OCI-M1 (cell line): Measurements from ENCODE around the gene NEMP2.
"Not testable (repeated sequence)": the region's sequence is repeated elsewhere in the genome, so short reads cannot be mapped to it uniquely, and the experiment has no call there.

Experiments used
- DNase-seq: peaks from one replicate; lab custom pipeline; 2025; lab: John Stamatoyannopoulos, UW

Gene NEMP2

DNA sequence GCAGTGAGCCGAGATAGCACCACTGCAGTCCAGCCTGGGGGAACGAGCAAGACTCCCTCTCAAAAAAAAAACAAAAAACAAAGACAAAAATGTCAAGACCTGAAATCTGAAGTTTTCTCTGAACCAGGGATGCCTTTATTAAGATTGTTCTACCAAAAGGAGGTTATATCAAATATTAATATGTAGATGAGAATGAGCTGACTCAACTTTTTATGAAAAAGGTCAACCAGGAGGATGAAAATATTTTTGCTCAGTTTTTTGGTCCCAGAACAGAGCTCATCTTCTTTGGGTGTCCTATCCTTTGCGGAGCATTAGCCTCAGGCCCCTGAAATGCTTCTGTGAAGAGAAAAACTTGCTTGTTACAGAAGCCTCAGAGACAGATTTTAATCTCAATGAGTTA is 44.0 kb downstream of the NEMP2 start:
- no peak for DNase-seq

DNA sequence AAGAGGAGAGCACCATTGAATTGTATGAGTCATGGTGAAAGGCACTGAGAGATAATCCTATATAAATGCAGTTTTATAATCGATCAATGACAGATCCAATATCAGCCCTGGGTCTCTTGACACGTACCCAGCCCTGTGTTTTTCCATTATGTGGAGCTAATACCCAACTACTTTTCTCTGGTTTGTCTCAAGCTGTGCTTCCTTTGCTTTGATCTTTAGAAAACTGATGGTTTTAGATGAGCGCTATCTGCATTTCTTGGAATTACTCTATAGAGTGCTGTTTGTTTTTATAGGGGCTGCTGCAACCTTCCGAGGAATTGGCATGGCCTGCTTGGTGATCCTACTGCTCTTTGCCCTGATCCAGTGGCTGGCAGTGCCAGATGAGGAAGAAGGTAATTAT is 45.0 kb downstream of the NEMP2 start:
- no peak for DNase-seq

DNA sequence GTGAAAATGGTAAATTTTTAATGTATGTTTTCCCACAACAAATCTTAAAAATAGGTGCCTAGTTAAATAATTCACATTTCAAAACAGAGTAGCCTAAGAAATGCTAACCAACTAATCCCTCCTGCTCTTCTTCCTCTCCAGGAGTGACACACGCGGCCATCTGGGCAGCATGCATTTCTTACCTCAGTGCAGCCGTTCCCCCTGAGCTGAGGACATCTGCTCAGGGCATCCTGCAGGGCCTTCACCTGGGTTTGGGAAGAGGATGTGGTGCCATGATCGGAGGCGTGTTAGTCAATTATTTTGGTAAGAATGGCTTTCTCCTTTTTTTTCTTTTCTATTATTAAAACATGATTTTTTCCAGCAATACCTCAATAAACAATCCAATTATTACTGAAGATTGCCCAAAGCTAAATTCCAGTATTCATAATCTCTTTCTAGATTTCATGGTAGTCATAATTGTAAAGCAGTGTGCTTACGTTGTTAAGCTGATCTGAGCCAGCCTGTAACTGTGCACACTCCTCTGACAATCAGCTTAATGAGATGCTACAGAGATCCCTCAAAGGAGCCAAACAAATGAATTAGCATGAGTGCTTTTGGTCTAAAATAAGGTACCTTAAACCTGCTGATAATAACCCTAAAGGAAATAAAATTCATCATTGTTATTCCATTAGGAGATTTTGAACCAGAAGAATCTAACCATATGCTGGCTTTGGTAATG is 45.8 kb downstream of the NEMP2 start:
- no peak for DNase-seq

DNA sequence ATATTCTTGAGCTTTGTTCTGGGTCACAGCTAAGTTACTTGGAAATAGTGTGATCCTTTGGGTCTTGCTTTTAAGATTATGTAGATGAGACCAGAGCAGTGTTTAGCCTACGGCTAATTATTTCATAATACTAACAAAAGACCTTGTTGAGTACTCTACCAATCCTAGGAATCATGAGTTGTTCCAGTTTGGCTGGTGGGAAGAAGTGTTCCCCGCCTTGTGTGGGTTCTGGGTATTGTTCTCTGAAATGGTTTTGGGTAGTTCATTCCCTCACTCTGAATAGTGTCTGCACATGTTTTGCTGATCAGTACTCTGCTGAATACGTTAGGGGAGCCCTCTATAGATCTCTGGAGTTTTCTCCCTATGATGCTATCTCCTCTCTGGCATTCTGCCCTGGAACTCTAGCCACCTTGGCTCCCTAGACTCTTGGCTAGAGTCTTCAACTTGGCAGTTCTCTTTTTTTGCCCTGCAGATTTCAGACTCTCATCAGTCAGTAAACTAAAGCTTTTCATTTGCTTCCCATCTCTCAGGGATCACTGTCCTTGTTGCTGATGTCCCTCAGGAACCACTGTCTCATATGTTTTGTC is 48.4 kb downstream of the NEMP2 start:
- no peak for DNase-seq

DNA sequence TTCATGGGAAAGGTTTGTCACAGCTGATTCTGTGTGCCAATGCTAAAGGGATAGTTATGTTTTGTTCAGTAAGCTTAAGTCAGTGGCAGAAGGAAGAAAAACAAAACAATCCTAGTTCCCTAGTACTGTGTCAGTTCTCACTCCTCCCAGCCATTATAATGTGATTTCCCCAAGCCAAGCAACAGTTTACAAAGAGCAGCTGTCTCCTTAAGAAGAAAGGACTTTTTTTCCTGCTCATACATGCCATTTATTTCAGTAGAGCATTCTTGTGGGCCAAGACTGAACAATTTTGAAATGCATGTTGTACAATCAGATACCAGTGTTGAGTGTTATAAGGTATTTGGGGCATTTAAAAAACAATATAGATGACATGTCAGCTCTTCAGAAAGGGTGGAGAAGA is 52.1 kb downstream of the NEMP2 start:
- DNase-seq: no peak

DNA sequence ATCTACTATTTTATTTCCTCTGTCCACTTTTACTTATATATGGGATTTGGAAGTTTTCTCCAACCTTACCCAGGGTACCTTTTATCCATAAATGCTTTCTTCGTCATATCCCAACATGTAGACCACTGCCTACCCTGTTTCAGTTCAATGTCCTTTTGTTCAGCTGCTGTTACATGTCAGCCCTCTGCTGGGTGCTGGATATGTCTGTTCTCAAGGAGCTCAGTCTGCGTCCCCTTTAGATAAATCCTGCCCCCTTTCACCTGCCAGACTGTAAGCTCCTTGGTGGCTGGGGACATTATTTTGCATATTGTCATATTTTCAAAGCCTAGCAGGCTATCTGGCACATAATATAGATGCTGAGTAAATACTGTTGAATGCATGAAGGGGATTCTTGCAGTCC is 53.2 kb downstream of the NEMP2 start:
- no peak for DNase-seq

DNA sequence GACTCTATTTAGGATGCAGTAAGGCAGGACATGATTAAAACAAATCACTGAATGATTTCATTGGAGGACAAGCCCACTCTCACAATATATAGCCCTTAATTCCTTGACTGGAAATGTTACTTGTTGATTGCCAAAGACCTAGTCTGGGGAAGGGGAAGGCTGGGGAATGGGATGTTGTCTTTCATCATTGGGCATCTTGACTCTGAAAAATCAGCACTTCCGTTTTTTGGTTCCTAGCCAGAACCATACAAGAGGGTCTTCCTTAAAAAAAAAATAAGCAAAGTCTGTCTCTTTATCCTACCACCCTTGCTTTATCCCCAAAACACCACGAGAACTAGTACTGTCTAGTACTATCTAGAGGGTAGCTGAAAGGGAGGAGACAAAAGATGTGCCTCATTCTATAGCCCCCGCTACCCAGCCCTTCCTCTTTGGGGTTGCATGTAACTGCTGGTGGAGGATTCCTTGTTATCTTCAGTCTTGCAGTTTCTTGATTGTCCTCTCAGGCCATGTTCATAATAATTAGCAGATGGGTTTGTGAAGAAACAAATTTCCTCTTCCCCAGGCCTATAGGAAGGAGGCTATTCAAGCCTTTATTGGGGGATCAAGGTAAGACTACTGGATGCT is 55.8 kb downstream of the NEMP2 start:
- peak; percentile 51 for DNase-seq

DNA sequence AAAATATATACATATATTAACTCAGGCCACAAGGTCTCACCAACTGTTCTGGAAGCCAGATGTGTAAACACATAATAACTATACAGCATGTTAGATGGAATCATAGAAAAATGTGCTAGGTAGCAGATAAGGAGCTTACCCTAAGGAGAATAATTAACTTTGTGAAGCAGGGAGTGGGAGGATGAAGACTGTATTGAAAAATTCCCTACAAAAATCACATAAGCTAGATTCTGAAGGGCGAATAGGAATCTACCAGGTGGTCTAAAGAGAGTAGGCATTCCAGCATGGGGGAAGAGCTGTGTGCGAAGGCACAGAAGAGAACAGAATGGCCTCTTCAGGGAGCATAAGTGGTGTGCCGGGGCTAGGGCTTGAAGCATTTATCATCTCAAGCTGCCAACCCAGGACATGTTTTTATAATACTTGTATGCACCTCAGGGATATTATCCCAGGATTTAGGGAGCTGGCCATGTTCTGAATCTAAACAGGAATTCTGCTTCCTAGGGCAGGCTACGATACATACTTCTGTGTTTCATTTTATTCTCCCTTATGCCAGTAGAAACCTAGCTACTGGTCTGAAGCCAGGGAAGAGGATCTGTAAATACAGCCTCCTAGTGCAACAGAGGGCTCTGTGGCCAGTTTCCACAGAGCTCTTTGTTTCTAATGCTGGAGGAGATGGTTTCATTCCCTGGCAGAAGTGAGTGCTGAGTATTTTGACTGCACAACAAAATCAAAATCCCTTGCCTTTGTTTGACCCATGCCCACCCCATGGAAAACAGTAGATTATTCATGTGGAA is 56.7 kb downstream of the NEMP2 start:
- DNase-seq: peak; percentile 38

DNA sequence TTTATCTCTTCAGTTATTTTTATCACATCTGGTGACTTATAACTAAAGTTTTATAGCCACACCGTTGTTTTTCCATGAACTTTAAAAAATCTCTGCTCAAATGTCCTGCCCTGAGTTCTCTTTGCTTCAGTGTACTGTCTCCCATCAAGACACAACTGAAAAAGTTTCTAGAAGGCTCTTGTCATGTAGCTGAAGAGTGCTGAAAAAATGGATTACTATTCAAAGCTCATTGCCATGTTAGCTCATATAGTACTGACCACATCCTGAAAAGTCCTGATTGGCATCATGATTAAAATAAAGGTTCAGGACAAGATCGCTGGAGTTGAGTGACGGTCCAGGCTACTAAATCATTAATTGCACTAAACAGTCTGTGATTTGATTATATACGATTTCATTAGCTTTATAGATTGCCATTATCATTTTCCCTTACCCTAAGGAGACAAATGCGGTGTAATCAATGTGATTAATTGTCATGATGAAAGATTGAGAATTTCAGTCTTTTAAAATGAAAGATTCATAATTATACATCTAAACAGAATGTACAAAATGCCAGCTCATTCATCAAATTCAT is 64.2 kb downstream of the NEMP2 start:
- no peak for DNase-seq

DNA sequence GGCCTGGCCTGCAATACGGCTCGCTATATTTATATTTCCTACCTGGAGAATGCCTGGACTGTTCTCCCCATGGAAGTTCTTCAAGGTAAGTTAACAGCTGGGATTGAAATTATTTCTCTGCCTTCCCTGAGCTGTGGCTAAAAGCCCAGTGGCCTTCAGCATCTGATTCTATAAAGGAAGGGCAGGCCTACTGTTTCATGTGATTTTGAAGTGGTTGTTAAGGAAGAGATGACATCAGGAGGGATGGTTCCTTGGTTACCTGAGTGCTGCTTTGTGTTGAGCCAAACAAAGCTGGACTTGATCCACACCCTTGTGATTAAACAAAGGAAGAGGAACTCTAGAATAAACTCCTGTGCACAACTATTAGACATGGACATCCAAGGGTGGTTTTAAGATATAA is 64.8 kb downstream of the NEMP2 start:
- DNase-seq: peak; percentile 58

DNA sequence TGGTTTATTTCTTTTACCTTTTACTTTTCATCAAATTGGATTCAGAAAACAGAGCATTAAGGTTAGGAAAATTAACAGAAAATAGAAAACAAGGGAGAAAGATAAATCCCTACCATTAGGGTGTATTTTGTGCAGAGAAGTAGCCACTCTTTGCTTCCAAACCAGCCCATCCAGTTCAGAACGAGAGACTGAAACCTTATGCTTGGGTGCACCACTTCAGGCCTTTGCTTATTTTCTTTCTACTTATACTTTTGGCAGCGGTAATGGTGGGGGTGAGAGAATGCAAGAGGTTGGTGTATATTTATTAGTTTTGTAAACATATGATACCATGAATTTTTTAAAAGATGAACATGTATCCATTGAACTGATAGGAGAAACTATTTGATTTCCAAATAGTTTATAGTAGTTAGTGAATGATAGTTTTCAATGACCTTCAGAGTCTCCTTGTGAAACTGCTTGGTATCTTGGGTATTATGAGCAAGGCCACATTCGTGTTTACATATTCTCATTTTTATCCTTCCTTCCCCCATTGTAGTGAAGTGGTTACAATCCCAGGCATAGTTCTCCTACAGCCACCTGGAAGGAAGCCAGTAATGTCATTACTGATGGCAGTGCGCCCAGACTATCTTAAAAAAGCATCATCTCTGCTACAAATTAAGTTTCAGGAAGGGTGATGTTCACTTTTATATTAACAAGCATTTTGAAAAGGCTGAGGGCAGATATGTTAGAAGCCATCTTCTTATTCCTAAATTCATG is 65.5 kb downstream of the NEMP2 start:
- DNase-seq: peak; percentile 94

DNA sequence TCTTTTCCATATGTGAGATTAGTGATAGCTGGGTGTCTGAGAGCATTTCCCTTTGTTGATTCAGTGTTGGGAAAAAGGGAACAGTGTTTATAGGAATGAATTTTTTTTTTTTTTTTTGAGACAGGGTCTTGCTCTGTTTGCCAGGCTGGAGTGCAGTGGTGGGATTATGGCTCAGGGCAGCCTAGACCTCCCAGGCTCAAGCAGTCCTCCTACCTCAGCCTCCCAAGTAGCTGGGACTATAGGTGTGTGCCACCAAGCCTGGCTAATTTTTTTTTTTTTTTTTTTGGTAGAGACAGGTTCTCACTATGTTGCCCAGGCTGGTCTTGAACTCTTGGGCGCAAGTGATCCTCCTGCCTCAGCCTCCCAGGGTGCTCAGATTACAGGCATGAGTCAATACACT is 66.2 kb downstream of the NEMP2 start:
- not testable (repeated sequence) for DNase-seq

DNA sequence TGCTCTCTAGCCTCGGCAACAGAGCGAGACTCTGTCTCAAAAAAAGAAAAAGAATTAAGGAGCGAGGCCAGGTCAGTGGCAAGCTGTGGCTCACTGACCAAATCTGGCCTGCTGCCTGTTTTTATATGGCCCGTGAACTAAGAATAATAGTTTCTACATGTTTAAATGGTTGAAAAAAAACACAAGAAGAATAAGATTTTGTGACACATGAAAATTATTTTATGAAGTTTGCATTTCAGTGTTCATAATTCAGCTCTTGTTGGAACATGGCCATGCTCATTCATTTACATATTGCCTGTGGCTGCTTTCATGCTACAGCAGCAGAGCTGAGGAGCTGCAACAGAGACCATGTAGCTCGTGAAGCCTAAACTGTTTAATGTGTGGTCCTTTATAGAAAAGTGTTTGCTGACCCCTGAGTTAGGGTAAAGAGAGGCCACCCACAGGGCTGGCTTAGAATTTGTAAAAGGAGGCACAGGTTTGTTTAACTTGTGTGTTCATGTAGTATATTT is 66.9 kb downstream of the NEMP2 start:
- DNase-seq: no peak

DNA sequence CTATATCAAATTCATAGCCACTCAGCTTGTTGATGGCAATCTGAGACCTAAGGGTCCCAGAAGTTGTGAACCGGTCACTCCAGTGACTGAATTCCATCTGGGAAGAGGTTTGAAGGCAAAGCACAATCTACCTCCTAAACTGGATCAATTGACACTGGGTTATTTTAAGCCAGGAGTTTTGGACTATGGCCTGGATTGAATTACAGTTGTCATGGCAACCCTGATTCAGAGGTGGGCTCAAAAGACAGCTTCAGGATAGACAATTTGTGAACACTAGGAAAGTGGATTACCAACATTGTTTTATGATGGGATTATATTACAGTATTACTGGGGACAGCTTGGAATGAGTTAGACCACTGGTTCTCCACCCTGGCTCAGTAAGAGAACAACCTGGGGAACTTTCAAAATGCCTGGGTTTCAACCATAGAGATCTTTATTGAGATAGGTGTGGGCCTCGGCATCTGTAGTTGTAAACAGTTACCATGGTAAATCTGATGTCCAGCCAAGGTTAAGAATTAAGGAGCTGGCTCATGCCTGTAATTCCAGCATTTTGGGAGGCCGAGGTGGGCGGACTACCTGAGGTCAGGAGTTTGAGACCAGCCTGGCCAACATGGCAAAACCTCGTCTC is 67.6 kb downstream of the NEMP2 start:
- no peak for DNase-seq

DNA sequence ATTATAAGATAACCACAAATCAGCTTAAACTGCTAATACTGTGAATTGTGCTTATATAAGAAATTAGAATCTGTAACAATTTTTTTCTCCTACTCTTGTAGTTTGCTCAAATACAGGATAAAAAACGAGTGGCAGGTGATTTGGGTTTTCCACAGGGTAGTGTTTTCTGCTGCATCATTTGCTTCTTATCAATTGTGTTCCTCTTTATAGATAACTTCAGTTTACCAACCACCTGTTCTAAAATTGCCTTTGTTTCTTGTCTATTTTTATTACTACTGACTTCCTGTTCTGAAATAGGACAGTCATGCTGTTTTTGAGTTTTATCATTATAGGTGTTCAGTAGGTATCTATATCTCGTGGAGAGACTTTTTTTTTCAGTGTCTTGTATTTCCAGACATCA is 69.5 kb downstream of the NEMP2 start:
- DNase-seq: peak; percentile 43

DNA sequence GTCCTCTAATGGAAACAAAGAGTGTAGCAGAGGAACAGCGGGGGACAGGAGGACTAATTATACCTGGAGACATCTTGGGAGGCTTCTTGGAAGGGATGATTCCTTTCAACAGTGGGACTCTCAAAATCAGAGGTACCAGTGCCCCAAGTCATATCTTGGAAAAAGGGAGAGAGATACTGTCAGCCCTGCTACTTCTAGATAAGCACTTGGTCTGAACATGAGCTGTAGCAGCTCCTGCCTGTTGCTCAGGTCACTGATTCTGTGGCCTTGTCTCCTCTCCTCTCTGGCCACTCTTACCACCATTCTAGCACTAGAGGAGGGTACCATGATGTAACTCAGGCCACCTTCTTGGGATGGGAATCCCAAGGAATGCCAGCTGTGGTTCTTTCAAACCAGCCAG is 71.9 kb downstream of the NEMP2 start:
- peak; percentile 73 for DNase-seq

DNA sequence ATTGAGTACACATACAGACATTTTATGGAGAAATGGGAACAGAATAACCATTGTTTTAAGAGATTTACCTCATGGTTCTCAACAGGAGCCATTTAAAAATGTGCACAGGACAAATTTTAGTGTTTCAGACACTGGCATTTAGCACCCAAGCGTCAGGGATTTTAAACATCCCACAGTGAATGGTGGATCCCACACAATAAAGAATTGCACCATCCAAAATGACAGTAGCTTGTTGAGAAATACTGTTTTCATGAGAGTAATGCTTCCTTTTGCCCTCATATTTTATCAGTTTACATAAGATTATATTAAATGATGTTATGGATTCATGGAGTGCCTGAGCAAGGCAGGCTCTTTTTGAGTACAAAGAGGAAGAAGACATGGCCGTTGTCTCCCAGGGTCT is 72.3 kb downstream of the NEMP2 start:
- no peak for DNase-seq

DNA sequence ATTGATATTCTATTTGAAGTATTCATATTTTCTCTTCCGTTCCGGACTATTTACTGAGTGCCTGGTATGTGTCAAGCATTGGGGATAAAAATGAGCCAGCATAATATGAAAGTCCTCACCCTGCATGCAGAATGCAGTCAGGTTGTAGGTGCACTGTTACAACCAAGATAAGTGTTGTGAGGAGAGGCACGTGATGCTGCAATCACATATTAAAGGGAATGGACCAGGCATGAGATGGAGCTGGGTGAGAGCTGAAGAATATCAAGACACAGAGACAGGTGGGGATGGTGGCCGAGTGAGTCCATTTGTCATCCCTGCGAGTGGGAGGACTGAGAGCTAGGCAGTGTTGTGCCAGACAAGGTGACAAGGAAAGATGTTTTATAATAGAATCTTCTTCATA is 74.0 kb downstream of the NEMP2 start:
- DNase-seq: peak; percentile 65

DNA sequence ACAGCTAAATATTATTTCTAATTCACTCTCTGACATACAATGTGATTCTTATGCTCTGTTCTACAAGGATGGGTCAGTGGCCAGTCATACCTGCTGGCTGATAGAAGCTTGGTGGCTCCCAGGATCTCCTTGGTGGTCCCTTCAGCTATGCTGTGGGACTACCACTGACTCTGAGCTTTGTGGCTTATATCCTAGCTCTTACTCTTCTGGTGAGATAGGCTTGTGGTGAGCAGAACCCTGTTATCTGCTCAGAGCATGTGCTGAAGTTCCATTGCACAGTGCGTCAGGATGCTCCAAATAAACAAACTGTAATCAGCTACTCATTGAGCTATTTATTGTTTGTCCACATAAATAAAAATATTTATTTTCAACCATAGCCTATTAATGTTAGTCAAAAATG is 74.6 kb downstream of the NEMP2 start:
- peak; percentile 92 for DNase-seq

DNA sequence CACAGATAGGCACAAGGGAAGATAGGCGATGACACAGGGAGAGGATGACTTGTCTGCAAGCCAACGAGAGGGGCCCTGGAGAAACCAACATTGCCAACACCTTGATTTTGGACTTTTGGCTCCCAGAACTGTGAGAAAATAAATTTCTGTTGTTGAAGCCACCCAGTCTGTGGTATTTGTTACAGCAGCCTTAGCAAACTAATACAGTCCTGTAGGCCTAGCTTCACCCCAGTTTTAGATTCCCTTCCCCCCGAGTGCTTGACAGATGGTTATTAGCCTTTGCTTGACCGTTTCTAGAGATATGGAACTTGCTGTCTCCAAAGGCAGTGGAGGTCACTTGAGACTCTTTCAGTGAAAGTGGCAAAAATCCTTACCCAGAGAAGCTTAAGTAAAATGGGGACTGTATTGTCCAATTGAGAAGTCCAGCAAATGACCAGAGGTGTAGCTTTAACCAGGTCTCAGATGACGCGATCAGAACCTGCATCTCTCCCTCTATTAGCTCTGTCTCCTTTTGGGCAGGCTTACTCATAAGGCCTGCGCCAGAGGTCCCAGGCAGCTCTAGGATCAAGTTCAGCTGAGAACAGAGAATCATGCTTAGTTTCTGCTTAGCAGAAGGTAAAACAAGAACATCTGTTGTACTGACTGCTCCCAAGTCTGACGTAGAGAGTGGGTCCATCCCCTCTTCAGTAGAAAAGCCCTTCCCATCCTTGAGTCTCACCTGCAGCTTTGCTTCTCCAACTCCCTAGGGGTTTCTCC is 76.0 kb downstream of the NEMP2 start:
- DNase-seq: no peak
